ENCODE data around the gene ADRA1B. TPM values are rescaled to one million over a fixed set of nuclear protein-coding genes. Genes with fewer than 3 reads are reported as not detected.

The ADRA1B gene
- total and polyA plus RNA-seq, 8 donors, result 0.18 to 9.3 (median 0.25) TPM; not detected in 3

DNA sequence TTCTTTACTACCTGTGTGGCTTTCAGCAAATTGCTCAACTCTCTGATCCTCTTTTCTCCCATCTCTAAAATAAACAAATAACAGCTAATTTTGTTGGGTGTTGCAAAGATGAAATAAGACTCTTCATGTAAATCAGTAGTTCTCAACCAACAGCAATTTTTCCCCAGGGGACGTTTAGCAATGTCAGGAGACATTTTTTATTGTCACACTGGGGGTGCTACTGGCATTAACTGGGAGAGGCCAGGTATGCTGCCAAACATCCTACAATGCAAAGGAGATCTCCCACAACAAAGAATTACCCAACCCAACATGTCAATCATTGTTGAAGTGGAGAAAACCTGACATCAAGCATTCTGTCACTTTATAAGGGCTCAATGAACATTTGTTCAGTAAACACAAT lies 19.7 kb downstream of the ADRA1B start:
- Histone ChIP-seq H3K9me3 (no peaks in the 10 kb centered on the region), H3K27me3 (peaks cover 0 to 4% (median 0%) of the 10 kb centered on the region in 3 donors), H3K4me1 (no peaks in the 10 kb centered on the region), H3K27ac (no peak overlapping the region), H3K36me3 (no peaks in the 10 kb centered on the region), H3K4me3 (no peak overlapping the region)
- 29 to 56% (median 45%) methylated on average over 1 of the region's 1 CpG for WGBS, 5 donors
- intact Hi-C loops (cut with DNase I; ENCODE audit: low total_unique reads), result no loop called here
- no peak for DNase-seq
- no peak for TF ChIP-seq EP300 (IDR thresholded peaks at IDR 0.05)

DNA sequence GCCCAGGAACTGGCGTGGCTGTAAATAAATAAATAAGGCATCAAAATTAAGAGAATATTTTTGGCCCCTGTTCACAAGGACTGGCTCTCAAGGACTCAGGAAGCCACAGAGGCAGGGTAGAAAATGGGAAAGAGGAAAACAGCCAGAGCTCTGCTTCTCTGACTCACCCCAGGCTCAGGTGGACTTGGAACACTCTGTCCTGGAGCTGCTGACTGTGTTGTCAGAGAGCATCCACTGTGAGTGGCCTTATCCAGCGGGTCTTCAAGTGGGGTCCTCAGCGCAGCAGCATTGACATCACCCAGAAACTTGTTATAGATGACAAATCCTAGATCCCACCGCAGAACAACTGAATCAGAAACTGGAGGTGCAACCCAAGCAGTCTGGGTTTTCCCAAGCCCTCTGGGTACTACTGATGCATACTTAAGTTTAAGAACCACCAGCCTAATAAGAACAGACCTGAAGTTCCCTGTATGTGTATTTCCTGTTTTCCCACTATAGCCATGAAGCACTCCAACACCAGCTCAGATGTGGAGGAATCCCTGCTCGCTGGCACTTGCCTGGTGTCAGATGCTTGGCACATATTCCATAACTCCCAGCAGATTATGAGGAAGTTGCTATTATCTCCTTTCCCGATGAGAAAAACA lies 20.5 kb downstream of the ADRA1B start:
- DNase-seq, result no peak
- Histone ChIP-seq H3K36me3 (no peaks in the 10 kb centered on the region), H3K9me3 (no peaks in the 10 kb centered on the region), H3K4me1 (no peaks in the 10 kb centered on the region), H3K27ac (no peak overlapping the region), H3K27me3 (peaks cover 0 to 4% (median 0%) of the 10 kb centered on the region in 3 donors), H3K4me3 (no peak overlapping the region)
- WGBS, 5 donors, result 67 to 80% (median 76%) methylated on average over 6 of the region's 6 CpGs
- TF ChIP-seq, protein P1, sequence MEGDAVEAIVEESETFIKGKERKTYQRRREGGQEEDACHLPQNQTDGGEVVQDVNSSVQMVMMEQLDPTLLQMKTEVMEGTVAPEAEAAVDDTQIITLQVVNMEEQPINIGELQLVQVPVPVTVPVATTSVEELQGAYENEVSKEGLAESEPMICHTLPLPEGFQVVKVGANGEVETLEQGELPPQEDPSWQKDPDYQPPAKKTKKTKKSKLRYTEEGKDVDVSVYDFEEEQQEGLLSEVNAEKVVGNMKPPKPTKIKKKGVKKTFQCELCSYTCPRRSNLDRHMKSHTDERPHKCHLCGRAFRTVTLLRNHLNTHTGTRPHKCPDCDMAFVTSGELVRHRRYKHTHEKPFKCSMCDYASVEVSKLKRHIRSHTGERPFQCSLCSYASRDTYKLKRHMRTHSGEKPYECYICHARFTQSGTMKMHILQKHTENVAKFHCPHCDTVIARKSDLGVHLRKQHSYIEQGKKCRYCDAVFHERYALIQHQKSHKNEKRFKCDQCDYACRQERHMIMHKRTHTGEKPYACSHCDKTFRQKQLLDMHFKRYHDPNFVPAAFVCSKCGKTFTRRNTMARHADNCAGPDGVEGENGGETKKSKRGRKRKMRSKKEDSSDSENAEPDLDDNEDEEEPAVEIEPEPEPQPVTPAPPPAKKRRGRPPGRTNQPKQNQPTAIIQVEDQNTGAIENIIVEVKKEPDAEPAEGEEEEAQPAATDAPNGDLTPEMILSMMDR (IDR thresholded peaks at IDR 0.05), result no peak
- TF ChIP-seq EP300 (IDR thresholded peaks at IDR 0.05) (no peak), POLR2A (IDR thresholded peaks at IDR 0.05) (no peak)
- intact Hi-C loops (cut with DNase I; ENCODE audit: low total_unique reads), result no loop called here

DNA sequence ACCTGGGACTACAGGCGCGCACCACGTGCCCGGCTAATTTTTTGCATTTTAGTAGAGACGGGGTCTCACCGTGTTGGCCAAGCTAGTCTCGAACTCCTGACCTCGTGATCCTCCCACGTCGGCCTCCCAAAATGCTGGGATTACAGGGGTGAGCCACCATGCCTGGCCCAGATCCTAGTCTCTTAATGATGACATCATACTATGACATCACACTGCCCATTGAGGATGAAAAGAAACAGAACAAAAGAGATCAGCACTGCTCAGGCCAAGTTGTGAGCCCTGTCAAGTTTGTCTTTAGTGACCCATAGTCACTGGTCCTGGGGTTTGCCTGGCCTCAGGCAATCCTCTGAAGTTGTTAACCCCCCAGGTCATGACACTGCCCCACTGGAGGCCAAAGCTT lies 21.3 kb downstream of the ADRA1B start:
- TF ChIP-seq EP300 (IDR thresholded peaks at IDR 0.05), result no peak
- TF ChIP-seq POLR2A (IDR thresholded peaks at IDR 0.05), result no peak
- TF ChIP-seq POLR2AphosphoS5 (IDR thresholded peaks at IDR 0.05), result no peak
- intact Hi-C loops (cut with DNase I; ENCODE audit: low total_unique reads), result no loop called here
- Histone ChIP-seq H3K27me3 (peaks cover 0 to 4% (median 0%) of the 10 kb centered on the region in 3 donors), H3K27ac (no peak overlapping the region), H3K4me1 (no peaks in the 10 kb centered on the region), H3K36me3 (no peaks in the 10 kb centered on the region), H3K4me3 (no peak overlapping the region), H3K9me3 (no peaks in the 10 kb centered on the region)
- DNase-seq, result no peak
- 95 to 98% (median 96%) methylated on average over 10 of the region's 10 CpGs for WGBS, 5 donors

DNA sequence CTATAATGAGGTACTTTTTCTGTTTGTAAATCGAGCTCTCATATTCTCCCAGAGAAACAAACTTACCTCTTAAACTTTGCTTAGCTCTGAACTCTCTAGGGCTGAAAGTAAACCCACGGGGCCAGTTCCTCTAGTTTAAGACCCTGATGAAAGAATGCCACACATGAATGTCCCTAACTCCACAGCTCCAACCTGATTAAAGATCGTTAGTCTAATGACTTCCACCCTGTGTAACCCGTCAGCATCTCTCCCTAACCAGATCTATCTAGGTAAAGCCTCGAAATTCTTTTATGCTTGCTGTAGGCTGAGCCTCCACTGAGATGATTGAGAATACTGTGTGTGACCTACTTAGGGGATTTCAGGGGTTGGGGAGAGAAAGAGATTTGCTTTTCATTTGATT lies 27.0 kb downstream of the ADRA1B start:
- WGBS, 5 donors, result 35 to 54% (median 49%) methylated on average over 5 of the region's 5 CpGs
- no peaks in the 10 kb centered on the region for H3K4me1 ChIP-seq
- no peak overlapping the region for H3K27ac ChIP-seq
- TF ChIP-seq POLR2A (IDR thresholded peaks at IDR 0.05) (no peak), EP300 (IDR thresholded peaks at IDR 0.05) (no peak), POLR2AphosphoS5 (IDR thresholded peaks at IDR 0.05) (no peak)
- TF ChIP-seq, protein P1 (IDR thresholded peaks at IDR 0.05), result no peak
- no peak for DNase-seq
- intact Hi-C loops (cut with DNase I; ENCODE audit: low total_unique reads), result no loop called here
- no peaks in the 10 kb centered on the region for H3K27me3 ChIP-seq
- H3K4me3 ChIP-seq, result no peak overlapping the region
- H3K36me3 ChIP-seq, result no peaks in the 10 kb centered on the region
- H3K9me3 ChIP-seq, result no peaks in the 10 kb centered on the region

DNA sequence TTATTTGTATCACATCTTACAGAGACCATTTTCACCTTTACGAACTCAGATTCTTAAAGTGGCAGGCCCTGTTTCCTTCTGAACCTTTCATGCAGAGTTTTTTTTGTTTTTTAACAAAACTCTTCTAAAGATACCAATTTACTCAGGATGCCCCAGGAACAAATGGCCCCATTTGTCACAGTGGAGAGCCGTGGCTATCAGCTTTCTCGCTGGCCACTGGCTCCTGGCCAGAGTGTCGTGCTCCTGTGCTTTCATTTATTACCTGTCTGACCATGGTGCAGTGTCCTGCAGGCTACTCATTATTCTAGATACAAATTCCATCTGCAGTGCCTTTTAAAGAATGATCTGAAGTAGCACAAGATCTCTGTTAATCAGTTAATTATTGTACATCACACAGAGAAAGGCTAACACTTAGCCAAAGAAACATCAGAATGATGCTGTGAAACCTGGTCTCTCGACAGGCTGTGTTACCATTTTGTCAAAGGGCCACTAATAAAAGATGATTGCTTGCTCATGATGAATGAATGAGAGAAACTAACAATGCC lies 27.8 kb downstream of the ADRA1B start:
- no peak for DNase-seq
- Histone ChIP-seq H3K9me3 (no peaks in the 10 kb centered on the region), H3K4me3 (no peak overlapping the region), H3K36me3 (no peaks in the 10 kb centered on the region), H3K27ac (no peak overlapping the region), H3K4me1 (no peaks in the 10 kb centered on the region), H3K27me3 (no peaks in the 10 kb centered on the region)
- intact Hi-C loops (cut with DNase I; ENCODE audit: low total_unique reads), result no loop called here
- WGBS, 5 donors, result 43 to 57% (median 54%) methylated on average over 5 of the region's 5 CpGs
- TF ChIP-seq POLR2A (IDR thresholded peaks at IDR 0.05), result no peak
- TF ChIP-seq, protein P1 (IDR thresholded peaks at IDR 0.05), result no peak

Measured in stomach (tissue), 9 donors.